Glutamatergic neuron (in vitro differentiated cells): ENCODE data around the gene MAP2K7. TPM values are rescaled to one million over a fixed set of nuclear protein-coding genes. Genes with fewer than 3 reads are reported as not detected.
A peak's percentile ranks its signal among the peaks of the same experiment; 100 is the strongest.

Experiments
- DNase-seq: peaks from one replicate; pipeline ENCODE4 v3.0.0; 2022
- H3K27ac Mint-ChIP-seq: one replicate; pipeline ENCODE4 v1.8.0; 2020; ENCODE audit warnings: mild to moderate bottlenecking, mixed read lengths, inconsistent platforms; ENCODE audit not compliant: unreplicated experiment
- H3K27me3 Mint-ChIP-seq: one replicate; pipeline ENCODE4 v1.8.0; 2020; ENCODE audit warnings: mild to moderate bottlenecking, moderate library complexity, mixed read lengths, inconsistent platforms; ENCODE audit not compliant: unreplicated experiment
- H3K36me3 Mint-ChIP-seq: one replicate; pipeline ENCODE4 v1.8.0; 2020; ENCODE audit warnings: mild to moderate bottlenecking, mixed read lengths, inconsistent platforms; ENCODE audit not compliant: unreplicated experiment
- H3K4me1 Mint-ChIP-seq: one replicate; pipeline ENCODE4 v1.8.0; 2020; ENCODE audit warnings: mild to moderate bottlenecking, low read depth, mixed read lengths, inconsistent platforms; ENCODE audit not compliant: unreplicated experiment
- H3K4me3 Mint-ChIP-seq: one replicate; pipeline ENCODE4 v1.8.0; 2020; ENCODE audit warnings: mild to moderate bottlenecking, mixed read lengths, inconsistent platforms; ENCODE audit not compliant: unreplicated experiment
- H3K9me3 Mint-ChIP-seq: one replicate; pipeline ENCODE4 v1.8.0; 2020; ENCODE audit warnings: mild to moderate bottlenecking, moderate library complexity, mixed read lengths, inconsistent platforms; ENCODE audit not compliant: unreplicated experiment
- CTCF ChIP-seq: fragments of 200-600 bp; sonication (generic); IDR thresholded peaks from one replicate; pipeline ENCODE4 v1.5.0; 2021; ENCODE audit not compliant: partially characterized antibody, unreplicated experiment
- long read RNA-seq: library from polyadenylated mRNA; unstranded; transcript quantifications from one replicate; pipeline ENCODE4 v2.0.0, GENCODE V29; 2020; ENCODE audit not compliant: unreplicated experiment
- total RNA-seq: library from RNA; stranded (reverse); fragmentation: NEBNext Ultra II Directional; extraction: Animal tissue kit (Norgen Biotek cat#: 25700); gene quantifications from one replicate; pipeline ENCODE4 v1.2.1, GENCODE V29; 2021; ENCODE audit not compliant: unreplicated experiment

Gene MAP2K7
- total RNA-seq = 44.2 TPM
- long read RNA-seq, partial matches to known transcripts = 0 of 2 reads
- long read RNA-seq, other reads (novel, unspliced or antisense) = 2 of 2 reads

GRCh38 chr19:7903244-7904073, at the start of gene MAP2K7:
Gene MAP2K7, plus strand, starts transcription at chr19:7903877. Its CDS starts 68 bp downstream, at chr19:7903945.
- Mint-ChIP-seq H3K27me3 (peaks cover 12% of the 10 kb centered on the region), H3K36me3 (no peaks in the 10 kb centered on the region), H3K27ac (peak within 1 kb of the TSS; percentile 90), H3K9me3 (peaks cover 12% of the 10 kb centered on the region), H3K4me1 (peaks cover 10% of the 10 kb centered on the region), H3K4me3 (peak within 1 kb of the TSS; percentile 91)
- peak; percentile 100 for DNase-seq
- peak; percentile 45 for TF ChIP-seq CTCF

GRCh38 chr19:7855426-7856108, 48.1 kb upstream of the MAP2K7 start:
- peaks cover 10% of the 10 kb centered on the region for H3K27me3 Mint-ChIP-seq
- H3K4me3 Mint-ChIP-seq = no peak overlapping the region
- H3K4me1 Mint-ChIP-seq = peaks cover 4% of the 10 kb centered on the region
- no peak for DNase-seq
- TF ChIP-seq CTCF = no peak
- no peaks in the 10 kb centered on the region for H3K36me3 Mint-ChIP-seq
- H3K9me3 Mint-ChIP-seq = peaks cover 7% of the 10 kb centered on the region
- no peak overlapping the region for H3K27ac Mint-ChIP-seq

DNA sequence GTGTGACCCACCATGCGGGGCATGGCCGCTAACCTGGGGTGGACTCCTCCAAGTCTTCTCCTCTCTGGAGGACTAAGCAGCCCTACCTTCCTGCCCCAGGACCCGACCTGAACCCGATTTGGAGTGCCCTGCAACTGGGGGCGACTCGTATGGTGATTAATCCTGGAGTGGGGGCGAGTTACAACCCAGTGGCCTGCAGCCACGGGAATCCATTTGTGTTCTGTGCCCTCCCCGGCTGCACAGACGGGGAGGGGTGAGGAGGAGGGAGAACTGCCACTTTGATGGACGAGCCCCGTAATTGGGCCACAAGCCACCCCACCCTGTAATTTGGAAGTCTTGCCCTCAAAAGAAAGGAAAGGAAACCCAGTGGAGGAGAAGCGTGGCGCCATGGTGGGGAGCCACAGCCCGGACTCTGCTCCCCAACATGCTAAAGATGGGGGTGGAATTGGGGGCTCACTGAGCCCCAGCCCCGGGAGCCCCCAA, 47.5 kb upstream of the MAP2K7 start:
- H3K27me3 Mint-ChIP-seq = peaks cover 9% of the 10 kb centered on the region
- H3K27ac Mint-ChIP-seq = no peak overlapping the region
- H3K4me3 Mint-ChIP-seq = no peak overlapping the region
- H3K4me1 Mint-ChIP-seq = peaks cover 6% of the 10 kb centered on the region
- no peaks in the 10 kb centered on the region for H3K36me3 Mint-ChIP-seq
- no peak for DNase-seq
- peaks cover 9% of the 10 kb centered on the region for H3K9me3 Mint-ChIP-seq
- TF ChIP-seq CTCF = no peak

DNA sequence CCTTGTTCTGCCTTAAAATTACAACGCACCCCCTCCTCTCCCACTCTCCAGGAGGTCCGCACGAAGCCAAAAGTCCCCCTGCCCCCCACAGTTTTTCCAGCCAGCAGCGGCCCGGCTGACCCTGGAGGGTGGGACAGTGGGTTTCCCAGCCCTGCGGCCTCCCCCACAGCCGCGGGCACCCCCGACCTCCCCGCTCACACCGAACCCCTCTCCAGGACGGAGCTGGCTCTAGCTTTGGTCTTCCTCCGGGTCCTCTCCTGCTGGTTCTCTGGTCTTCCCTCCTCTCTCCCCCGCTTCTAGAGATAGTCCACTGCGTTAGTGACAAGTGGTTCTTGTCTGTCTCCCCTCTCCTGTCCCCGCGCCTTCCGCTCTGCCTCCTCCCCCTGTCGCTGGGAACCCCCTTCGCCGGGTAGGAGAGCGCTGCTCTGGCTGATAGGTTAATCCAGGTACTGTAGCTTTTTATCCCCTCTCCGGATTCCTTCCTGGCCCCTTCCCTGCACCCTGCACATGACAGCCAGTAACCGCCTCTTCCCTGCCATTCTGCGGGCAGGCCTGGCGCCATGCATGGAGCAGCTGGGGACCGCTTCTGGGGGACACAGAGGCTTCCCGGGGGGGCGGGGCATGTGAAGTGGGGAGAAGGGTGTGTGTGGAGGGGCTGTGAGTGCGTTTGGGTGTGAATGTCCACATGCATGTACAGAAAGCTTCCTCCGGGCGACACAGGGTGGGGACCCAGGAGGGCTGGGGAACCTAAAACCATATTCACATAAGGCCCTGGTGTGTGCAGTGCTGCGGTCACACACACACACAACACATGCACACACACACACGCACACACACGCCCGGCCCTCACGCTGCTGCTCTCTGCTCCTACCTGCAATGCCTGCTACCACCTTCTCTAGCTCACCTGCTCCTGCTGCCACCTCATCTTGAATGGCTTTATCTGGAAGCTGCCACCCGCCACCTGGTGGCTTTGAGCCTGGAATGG, 46.7 kb upstream of the MAP2K7 start:
- peak; percentile 27 for DNase-seq
- H3K4me3 Mint-ChIP-seq = no peak overlapping the region
- TF ChIP-seq CTCF = no peak
- H3K36me3 Mint-ChIP-seq = no peaks in the 10 kb centered on the region
- peaks cover 10% of the 10 kb centered on the region for H3K9me3 Mint-ChIP-seq
- no peak overlapping the region for H3K27ac Mint-ChIP-seq
- H3K27me3 Mint-ChIP-seq = peaks cover 9% of the 10 kb centered on the region
- peaks cover 6% of the 10 kb centered on the region for H3K4me1 Mint-ChIP-seq
